Measurements from ENCODE around the gene CCNY.
"Not testable (repeated sequence)": the region's sequence is repeated elsewhere in the genome, so short reads cannot be mapped to it uniquely, and the experiment has no call there.

CCNY gene

GRCh38 chr10:35493196-35494118 is 157.1 kb downstream of the CCNY start:
- no peak for FAIRE-seq

GRCh38 chr10:35495521-35496119 is 159.3 kb downstream of the CCNY start:
- no peak for FAIRE-seq

GRCh38 chr10:35497909-35498308 is 161.6 kb downstream of the CCNY start:
- no peak for FAIRE-seq

- FAIRE-seq: no peak
Measured at GRCh38 chr10:35498693-35499092, 162.4 kb downstream of the CCNY start.

- no peak for FAIRE-seq
Measured at GRCh38 chr10:35501923-35502322, 165.6 kb downstream of the CCNY start.

GRCh38 chr10:35502692-35503091 is 166.4 kb downstream of the CCNY start:
- FAIRE-seq: no peak

- no peak for FAIRE-seq
Measured at GRCh38 chr10:35503578-35503977, 167.3 kb downstream of the CCNY start.

GRCh38 chr10:35504132-35504531 is 167.8 kb downstream of the CCNY start:
- FAIRE-seq: no peak

- FAIRE-seq: no peak
Measured at GRCh38 chr10:35505241-35505873, 169.0 kb downstream of the CCNY start.

- no peak for FAIRE-seq
Measured at GRCh38 chr10:35506741-35507140, 170.4 kb downstream of the CCNY start.

- no peak for FAIRE-seq
Measured at GRCh38 chr10:35507519-35508109, 171.3 kb downstream of the CCNY start.

- no peak for FAIRE-seq
Measured at GRCh38 chr10:35508647-35509046, 172.3 kb downstream of the CCNY start.

- FAIRE-seq: no peak
Measured at GRCh38 chr10:35510891-35511290, 174.6 kb downstream of the CCNY start.

GRCh38 chr10:35511647-35512046 is 175.3 kb downstream of the CCNY start:
- FAIRE-seq: no peak

GRCh38 chr10:35516102-35516670 is 179.9 kb downstream of the CCNY start:
- FAIRE-seq: no peak

GRCh38 chr10:35517431-35518181 is 181.3 kb downstream of the CCNY start:
- no peak for FAIRE-seq

- not testable (repeated sequence) for FAIRE-seq
Measured at GRCh38 chr10:35518187-35518586, 181.9 kb downstream of the CCNY start.

GRCh38 chr10:35520996-35521395 is 184.7 kb downstream of the CCNY start:
- no peak for FAIRE-seq

- no peak for FAIRE-seq
Measured at GRCh38 chr10:35523670-35524225, 187.4 kb downstream of the CCNY start.

GRCh38 chr10:35526746-35527145 is 190.4 kb downstream of the CCNY start:
- FAIRE-seq: no peak

GRCh38 chr10:35532141-35532540 is 195.8 kb downstream of the CCNY start:
- FAIRE-seq: no peak

GRCh38 chr10:35533565-35533964 is 197.3 kb downstream of the CCNY start:
- FAIRE-seq: no peak

Measured in G401.6 (cell line).